GM18502 (cell line): ENCODE measurements around the gene CDH13.

ENCODE experiments used
- ATAC-seq: cut with Tn5 transposase; IDR thresholded peaks from one replicate; pipeline ENCODE4 v1.9.1; 2021; ENCODE audit warnings: mild to moderate bottlenecking; ENCODE audit not compliant: unreplicated experiment, poor library complexity

The CDH13 gene

GRCh38 chr16:83847371-83848225, 1220.8 kb downstream of the CDH13 start:
- ATAC-seq, result no peak

GRCh38 chr16:83849421-83849820, 1222.7 kb downstream of the CDH13 start:
- no peak for ATAC-seq
